ENCODE results near the gene CARD10. TPM values are rescaled to one million over a fixed set of nuclear protein-coding genes. Genes with fewer than 3 reads are reported as not detected.
"Not testable (repeated sequence)": the region's sequence is repeated elsewhere in the genome, so short reads cannot be mapped to it uniquely, and the experiment has no call there.

The CARD10 gene
- total RNA-seq, 1 donor, result 3.0 TPM

DNA sequence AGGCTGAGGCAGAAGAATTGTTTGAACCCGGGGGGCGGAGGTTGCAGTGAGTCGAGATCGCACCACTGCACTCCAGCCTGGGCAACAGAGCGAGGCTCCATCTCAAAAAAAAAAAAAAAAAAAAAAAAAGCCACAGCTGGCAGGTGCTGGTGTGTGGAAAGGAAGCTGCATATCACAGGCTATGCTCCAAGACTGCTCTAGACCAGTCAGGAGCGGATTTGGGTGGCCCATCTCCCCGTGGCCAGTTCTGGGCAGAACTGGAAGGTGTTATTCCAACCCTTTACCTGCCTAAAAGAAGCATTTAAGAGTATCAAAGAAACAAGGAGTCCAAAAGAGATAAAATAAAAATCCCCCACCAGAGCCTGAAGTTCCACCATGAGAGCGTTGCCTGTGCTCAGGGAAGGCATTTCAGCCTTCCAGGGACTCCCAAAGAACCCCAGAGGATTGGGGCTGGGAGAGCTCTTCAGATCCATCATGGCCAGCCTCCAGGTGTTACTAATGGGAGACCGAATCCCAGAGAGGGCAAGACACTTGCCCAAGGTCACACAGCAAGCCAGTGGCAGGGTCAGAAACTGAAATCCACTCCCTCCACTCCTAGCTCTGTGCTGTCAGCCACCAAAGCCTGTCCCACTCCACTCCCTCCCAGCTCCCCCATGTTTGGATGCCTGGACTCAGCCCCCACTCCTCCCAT is 47.3 kb downstream of the CARD10 start:
- DNase-seq (ENCODE audit: low read depth), result no peak
- TF ChIP-seq, protein P1, sequence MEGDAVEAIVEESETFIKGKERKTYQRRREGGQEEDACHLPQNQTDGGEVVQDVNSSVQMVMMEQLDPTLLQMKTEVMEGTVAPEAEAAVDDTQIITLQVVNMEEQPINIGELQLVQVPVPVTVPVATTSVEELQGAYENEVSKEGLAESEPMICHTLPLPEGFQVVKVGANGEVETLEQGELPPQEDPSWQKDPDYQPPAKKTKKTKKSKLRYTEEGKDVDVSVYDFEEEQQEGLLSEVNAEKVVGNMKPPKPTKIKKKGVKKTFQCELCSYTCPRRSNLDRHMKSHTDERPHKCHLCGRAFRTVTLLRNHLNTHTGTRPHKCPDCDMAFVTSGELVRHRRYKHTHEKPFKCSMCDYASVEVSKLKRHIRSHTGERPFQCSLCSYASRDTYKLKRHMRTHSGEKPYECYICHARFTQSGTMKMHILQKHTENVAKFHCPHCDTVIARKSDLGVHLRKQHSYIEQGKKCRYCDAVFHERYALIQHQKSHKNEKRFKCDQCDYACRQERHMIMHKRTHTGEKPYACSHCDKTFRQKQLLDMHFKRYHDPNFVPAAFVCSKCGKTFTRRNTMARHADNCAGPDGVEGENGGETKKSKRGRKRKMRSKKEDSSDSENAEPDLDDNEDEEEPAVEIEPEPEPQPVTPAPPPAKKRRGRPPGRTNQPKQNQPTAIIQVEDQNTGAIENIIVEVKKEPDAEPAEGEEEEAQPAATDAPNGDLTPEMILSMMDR (IDR thresholded peaks at IDR 0.05; ENCODE audit: insufficient read depth, low read depth, low read length), result no peak
- H3K4me3 ChIP-seq (ENCODE audit: low read depth, low read length), result no peak overlapping the region

DNA sequence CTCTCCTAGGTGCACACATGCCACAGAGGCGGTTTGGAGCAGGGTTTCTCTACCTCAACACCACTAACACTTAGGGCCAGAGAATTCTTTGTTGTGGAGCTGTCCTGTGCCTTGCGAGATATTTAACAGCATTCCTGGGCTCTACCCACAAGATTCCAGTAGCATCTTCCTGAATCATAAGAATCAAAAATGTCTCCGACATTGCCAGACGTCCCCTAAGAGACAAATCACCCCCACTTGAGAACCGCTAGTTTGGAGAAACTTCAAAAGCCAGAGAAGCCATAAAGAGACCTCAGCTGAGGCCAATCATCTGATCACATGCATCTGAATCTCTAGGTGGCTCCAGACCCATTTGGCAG is 49.1 kb downstream of the CARD10 start:
- TF ChIP-seq, protein P1 (IDR thresholded peaks at IDR 0.05; ENCODE audit: insufficient read depth, low read depth, low read length), result no peak
- H3K4me3 ChIP-seq (ENCODE audit: low read depth, low read length), result no peak overlapping the region
- DNase-seq (ENCODE audit: low read depth), result no peak

- DNase-seq (ENCODE audit: low read depth), result no peak
- no peak overlapping the region for H3K4me3 ChIP-seq (ENCODE audit: low read depth, low read length)
- TF ChIP-seq, protein P1 (IDR thresholded peaks at IDR 0.05; ENCODE audit: insufficient read depth, low read depth, low read length), result no peak
Observed at GRCh38 chr22:37469416-37470086, 49.7 kb downstream of the CARD10 start.

DNA sequence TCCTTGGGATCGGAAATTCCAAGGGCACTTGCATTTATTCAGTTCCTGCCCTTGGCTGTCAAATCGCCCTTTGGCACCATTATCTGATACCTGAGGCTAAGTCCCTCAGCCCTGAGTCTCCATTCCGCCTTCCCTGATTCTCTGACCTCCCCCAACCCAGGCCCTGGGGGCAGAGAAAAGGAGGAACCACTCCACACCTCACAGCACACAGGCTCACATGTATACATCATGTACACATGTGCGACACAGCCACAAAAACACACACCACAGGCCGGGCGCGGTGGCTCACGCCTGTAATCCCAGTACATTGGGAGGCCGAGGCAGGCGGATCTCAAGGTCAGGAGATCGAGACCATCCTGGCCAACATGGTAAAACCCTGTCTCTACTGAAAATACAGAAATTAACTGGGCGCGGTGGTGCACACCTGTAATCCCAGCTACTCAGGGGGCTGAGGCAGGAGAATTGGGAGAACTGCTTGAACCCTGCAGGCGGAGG is 51.0 kb downstream of the CARD10 start:
- H3K4me3 ChIP-seq (ENCODE audit: low read depth, low read length); DNase-seq (ENCODE audit: low read depth): not testable (repeated sequence)

DNA sequence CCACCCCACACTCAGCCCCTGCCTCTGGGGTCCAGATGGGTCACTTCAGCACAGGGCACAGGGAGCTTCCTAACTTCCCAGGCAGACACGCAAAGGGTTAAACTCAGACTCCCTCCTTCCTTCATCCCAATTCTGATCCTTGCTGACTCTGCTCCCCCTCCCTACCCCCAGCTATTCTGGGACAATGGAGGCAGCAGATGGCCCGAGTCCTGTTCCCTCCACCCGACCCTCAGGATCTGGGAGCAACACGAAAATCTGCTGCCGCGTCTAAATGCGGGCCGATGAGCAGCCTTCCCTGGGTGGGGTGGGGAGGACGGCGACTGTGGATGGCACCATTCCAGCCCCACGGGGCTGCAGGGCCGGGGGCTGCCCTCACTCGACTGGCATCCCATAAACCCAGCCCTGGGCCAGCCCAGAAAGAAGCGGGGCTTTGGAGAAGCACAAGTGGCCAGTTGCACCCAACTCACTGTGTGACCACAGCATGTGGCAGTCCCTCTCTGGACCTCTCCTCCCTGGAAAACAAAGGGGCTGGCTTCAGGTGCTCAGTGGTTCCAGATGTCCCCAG is 51.7 kb downstream of the CARD10 start:
- H3K4me3 ChIP-seq (ENCODE audit: low read depth, low read length), result no peak overlapping the region
- DNase-seq (ENCODE audit: low read depth), result no peak
- TF ChIP-seq, protein P1 (IDR thresholded peaks at IDR 0.05; ENCODE audit: insufficient read depth, low read depth, low read length), result no peak

- TF ChIP-seq, protein P1 (IDR thresholded peaks at IDR 0.05; ENCODE audit: insufficient read depth, low read depth, low read length), result no peak
- no peak for DNase-seq (ENCODE audit: low read depth)
- no peak overlapping the region for H3K4me3 ChIP-seq (ENCODE audit: low read depth, low read length)
Observed at GRCh38 chr22:37464181-37464580, 55.0 kb downstream of the CARD10 start.

DNA sequence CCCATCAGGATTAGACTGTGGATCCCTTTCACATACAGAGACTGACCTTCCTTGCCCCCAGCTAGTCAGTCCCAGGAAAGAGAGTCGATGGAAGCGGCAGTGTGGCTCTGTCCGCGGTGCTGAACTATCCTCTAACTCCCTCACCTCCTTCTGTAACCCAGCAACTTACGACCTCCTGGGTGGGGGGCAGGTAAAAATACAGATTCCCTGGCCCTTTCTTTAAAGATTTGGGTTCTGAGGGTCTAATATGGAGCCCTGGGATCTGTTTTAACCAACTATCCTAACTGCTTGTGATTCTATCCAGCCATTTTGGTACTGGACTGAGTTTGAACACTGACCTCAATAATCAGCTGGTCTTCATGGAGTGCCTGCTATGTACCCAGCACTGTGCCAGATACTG is 56.2 kb downstream of the CARD10 start:
- no peak overlapping the region for H3K4me3 ChIP-seq (ENCODE audit: low read depth, low read length)
- TF ChIP-seq, protein P1 (IDR thresholded peaks at IDR 0.05; ENCODE audit: insufficient read depth, low read depth, low read length), result no peak
- peak; percentile 47 for DNase-seq (ENCODE audit: low read depth)

Data from fibroblast of villous mesenchyme (primary cell).